Heart right ventricle (tissue), 16 donors: ENCODE measurements around the gene POP7. TPM values are rescaled to one million over a fixed set of nuclear protein-coding genes. Genes with fewer than 3 reads are reported as not detected.

Experiments used
- ATAC-seq, 8 donors: fragments of 200-7000 bp; cut with Tn5 transposase; one replicate each; pipeline ENCODE4 v1.9.1; 2020; ENCODE audit warnings: mild to moderate bottlenecking in 8 of 8, moderate library complexity in 8 of 8, moderate number of reproducible peaks in 1 of 8
- DNase-seq, 2 donors: peaks; one replicate each; pipeline ENCODE4 v3.0.0-alpha.2; 2020
- H3K27ac ChIP-seq, 10 donors: fragments of 200-600 bp; sonication (generic) in 2 of 10; one replicate each; pipeline versions ENCODE4 v1.5.0 to v1.8.0; 2020 to 2022; ENCODE audit warnings: mild to moderate bottlenecking in 3 of 10
- H3K27me3 ChIP-seq, 7 donors: fragments of 200-600 bp; one replicate each; pipeline ENCODE4 v1.8.0; 2021 to 2022; ENCODE audit warnings: mild to moderate bottlenecking in 2 of 7
- H3K36me3 ChIP-seq, 9 donors: fragments of 200-600 bp; sonication (generic) in 1 of 9; one replicate each; pipeline versions ENCODE4 v1.5.0 to v1.8.0; 2020 to 2022; ENCODE audit warnings: mild to moderate bottlenecking in 2 of 9
- H3K4me1 ChIP-seq, 9 donors: fragments of 200-600 bp; sonication (generic) in 1 of 9; one replicate each; pipeline versions ENCODE4 v1.5.0 to v1.8.0; 2020 to 2022; ENCODE audit warnings: mild to moderate bottlenecking in 4 of 9
- H3K4me3 ChIP-seq, 10 donors: fragments of 200-600 bp; sonication (generic) in 2 of 10; one replicate each; pipeline versions ENCODE4 v1.5.0 to v1.8.0; 2020 to 2022; ENCODE audit warnings: mild to moderate bottlenecking in 7 of 10, moderate library complexity in 2 of 10
- H3K9me3 ChIP-seq, 11 donors: fragments of 200-600 bp in 10 of 11; sonication (generic) in 2 of 11; one replicate each; pipeline versions ENCODE4 v1.5.0 to v1.8.0; 2013 to 2022; ENCODE audit warnings: mild to moderate bottlenecking in 2 of 11, control low read depth in 1 of 11, moderate library complexity in 1 of 11
- WGBS, 2 donors: extraction: QIAGEN DNeasy Blood & Tissue Kit; methylation state at CpG; one replicate each; pipeline ENCODE4 v1.1.7; 2013; ENCODE audit warnings: inconsistent platforms in 1 of 2; 5-methylcytosine and 5-hydroxymethylcytosine counted together
- intact Hi-C, 10 donors: fragments of 100-400 bp; cut with DNase I; formaldehyde crosslinking; loops; one replicate each; pipeline versions ENCODE4 v1.11.1 to v1.14.2; 2022
- polyA plus RNA-seq, 2 donors: library from polyadenylated mRNA; stranded (reverse); fragments of 200-250 nt; gene quantifications; one replicate each; pipeline ENCODE4 v1.2.3, GENCODE V29; 2013
- total RNA-seq, 10 donors: library from RNA; stranded (reverse); fragmentation: NEBNext Ultra II Directional in 3 of 10; extraction: Animal tissue kit (Norgen Biotek cat#: 25700) in 3 of 10; gene quantifications; one replicate each; pipeline versions ENCODE4 v1.2.1 to v1.2.4, GENCODE V29; 2021 to 2023
- TF ChIP-seq, protein P1 (sequence below), 9 donors: fragments of 200-600 bp; sonication (generic) in 2 of 9; IDR thresholded peaks; one replicate each; pipeline versions ENCODE4 v1.5.0 to v1.8.0; 2021 to 2022; ENCODE audit warnings: antibody characterized with exemption in 9 of 9, mild to moderate bottlenecking in 5 of 9, moderate library complexity in 1 of 9
- donor health status: Arrhythmogenic right ventricular cardiomyopathy.
- donor health status: ischemic (EF 13 %, LVEDD 7.1; RV severe dilation, severe dysfunction).
- donor health status: healthy with polysubstance abuse.
- donor health status: DM: no; HTN: yes; CAD: no.
- donor health status: DM: no; HTN: no; CAD: no.
- donor health status: ischemic (EF 25% LVEDD 6.9; RV normal size, moderate dysfunction).
- donor health status: ischemic (EF 25% LVEDD 5.7; RV mildly dilated, moderate dysfunction).
- donor health status: healthy.
- donor health status: DM: yes; HTN: yes; CAD: no.
- donor health status: Ischemic cardiomyopathy.
- donor health status: ischemic (EF 35%, LVEDD 5.7; RV mildly dilated, moderate dysfunction).
- donor health status: nonischemic (EF 11% LVEDD 7.7; RV severe dilation, severe dysfunction).
- donor health status: DM: yes; HTN: yes; CAD: no.
- donor health status: PGD.
- donor health status: ischemic (EF 29% LVEDD 5.4; RV normal size, mild dysfunction).
- donor health status: nonischemic (EF 23%, LVEDD 6.1; RV moderate dilation, normal function).

The POP7 gene
- total and polyA plus RNA-seq, 12 donors: 23.2 to 71.5 (median 25.7) TPM

DNA sequence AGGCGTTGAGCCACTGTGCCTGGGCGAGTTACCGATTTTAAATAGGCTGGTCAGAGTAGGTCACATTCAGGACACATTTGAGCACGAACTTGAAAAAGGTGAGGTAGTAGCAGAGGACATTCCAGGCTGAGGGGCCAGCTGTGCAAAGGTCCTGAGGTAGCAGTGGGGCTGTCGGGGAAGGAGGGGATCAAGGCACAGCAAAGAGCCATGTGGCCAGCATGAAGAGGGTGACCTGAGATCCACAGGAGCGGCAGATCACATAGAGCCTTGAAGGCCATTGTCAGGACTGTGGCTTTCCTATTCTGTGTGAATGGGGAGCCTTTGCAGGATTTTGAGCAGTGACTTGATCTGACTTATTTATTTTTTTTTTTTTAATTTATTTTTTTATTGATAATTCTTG, 34.0 kb downstream of the POP7 start:
- Histone ChIP-seq H3K36me3 (no peaks in the 10 kb centered on the region), H3K9me3 (no peaks in the 10 kb centered on the region), H3K27ac (no peak overlapping the region), H3K4me1 (no peaks in the 10 kb centered on the region), H3K27me3 (peaks cover 0 to 10% (median 3%) of the 10 kb centered on the region in 7 donors), H3K4me3 (no peak overlapping the region)
- no peak for ATAC-seq
- 95% methylated on average over 6 of the region's 6 CpGs; no CpG with 5 or more reads in 1 of the 2 donors for WGBS, 2 donors
- intact Hi-C loops: no loop called here
- DNase-seq: no peak
- TF ChIP-seq, protein P1, sequence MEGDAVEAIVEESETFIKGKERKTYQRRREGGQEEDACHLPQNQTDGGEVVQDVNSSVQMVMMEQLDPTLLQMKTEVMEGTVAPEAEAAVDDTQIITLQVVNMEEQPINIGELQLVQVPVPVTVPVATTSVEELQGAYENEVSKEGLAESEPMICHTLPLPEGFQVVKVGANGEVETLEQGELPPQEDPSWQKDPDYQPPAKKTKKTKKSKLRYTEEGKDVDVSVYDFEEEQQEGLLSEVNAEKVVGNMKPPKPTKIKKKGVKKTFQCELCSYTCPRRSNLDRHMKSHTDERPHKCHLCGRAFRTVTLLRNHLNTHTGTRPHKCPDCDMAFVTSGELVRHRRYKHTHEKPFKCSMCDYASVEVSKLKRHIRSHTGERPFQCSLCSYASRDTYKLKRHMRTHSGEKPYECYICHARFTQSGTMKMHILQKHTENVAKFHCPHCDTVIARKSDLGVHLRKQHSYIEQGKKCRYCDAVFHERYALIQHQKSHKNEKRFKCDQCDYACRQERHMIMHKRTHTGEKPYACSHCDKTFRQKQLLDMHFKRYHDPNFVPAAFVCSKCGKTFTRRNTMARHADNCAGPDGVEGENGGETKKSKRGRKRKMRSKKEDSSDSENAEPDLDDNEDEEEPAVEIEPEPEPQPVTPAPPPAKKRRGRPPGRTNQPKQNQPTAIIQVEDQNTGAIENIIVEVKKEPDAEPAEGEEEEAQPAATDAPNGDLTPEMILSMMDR (IDR thresholded peaks at IDR 0.05): no peak

GRCh38 chr7:100744605-100745004, 38.7 kb downstream of the POP7 start:
- H3K4me3 ChIP-seq: peak overlapping the region in 3 of 10 donors; percentile 46 to 49 (median 46)

GRCh38 chr7:100745184-100745583, 39.3 kb downstream of the POP7 start:
- ATAC-seq (peak in 6 of 8 donors; percentile 17 to 82 (median 71)), DNase-seq (peak; percentile 21 to 45)
- Histone ChIP-seq H3K36me3 (no peaks in the 10 kb centered on the region), H3K4me3 (peak overlapping the region in 8 of 10 donors; percentile 19 to 49 (median 38)), H3K9me3 (no peaks in the 10 kb centered on the region), H3K4me1 (no peaks in the 10 kb centered on the region), H3K27ac (no peak overlapping the region), H3K27me3 (peaks cover 0 to 51% (median 42%) of the 10 kb centered on the region in 7 donors)
- TF ChIP-seq, protein P1 (IDR thresholded peaks at IDR 0.05): no peak
- intact Hi-C loops: no loop called here
- 3 to 27% methylated on average over 23 to 28 of the region's 28 CpGs for WGBS, 2 donors

More at GRCh38 chr7:100744605-100745004, 38.7 kb downstream of the POP7 start:
- Histone ChIP-seq H3K27me3 (peaks cover 0 to 49% (median 40%) of the 10 kb centered on the region in 7 donors), H3K4me1 (no peaks in the 10 kb centered on the region), H3K36me3 (no peaks in the 10 kb centered on the region), H3K27ac (no peak overlapping the region), H3K9me3 (no peaks in the 10 kb centered on the region)
- no peak for ATAC-seq
- TF ChIP-seq, protein P1 (IDR thresholded peaks at IDR 0.05): no peak
- 87 to 96% methylated on average over 14 of the region's 14 CpGs for WGBS, 2 donors
- intact Hi-C loops: loop anchor here in 1 of 10 donors (1.0 kb wide), 1 partner anchor 16 kb away; no protein-coding TSS in a partner anchor
- DNase-seq: no peak

GRCh38 chr7:100752994-100753393, 47.1 kb downstream of the POP7 start:
- TF ChIP-seq, protein P1 (IDR thresholded peaks at IDR 0.05): no peak
- no peaks in the 10 kb centered on the region for H3K36me3 ChIP-seq
- no peaks in the 10 kb centered on the region for H3K4me1 ChIP-seq
- ATAC-seq (no peak), DNase-seq (no peak)
- WGBS, 2 donors: 78 to 85% methylated on average over 5 of the region's 5 CpGs
- H3K9me3 ChIP-seq: no peaks in the 10 kb centered on the region
- H3K4me3 ChIP-seq: no peak overlapping the region
- H3K27ac ChIP-seq: no peak overlapping the region
- intact Hi-C loops: no loop called here
- H3K27me3 ChIP-seq: peaks cover 0 to 40% (median 30%) of the 10 kb centered on the region in 7 donors
